HepG2 (cell line): ENCODE data around the gene ZFAND2B. TPM values are rescaled to one million over a fixed set of nuclear protein-coding genes. Genes with fewer than 3 reads are reported as not detected.

ENCODE experiments used
- AFF4 ChIP-seq: sonication (generic); formaldehyde crosslinking; IDR thresholded peaks from 2 replicates; pipeline ENCODE4 v1.4.0; 2020; ENCODE audit warnings: missing genetic modification reagents
- CBX5 ChIP-seq: sonication (generic); formaldehyde crosslinking; IDR thresholded peaks from 2 replicates; pipeline ENCODE4 v1.4.0; 2020; ENCODE audit warnings: missing genetic modification reagents, borderline replicate concordance
- KLF13 ChIP-seq: sonication (generic); formaldehyde crosslinking; IDR thresholded peaks from 2 replicates; pipeline ENCODE4 v1.4.0; 2020; ENCODE audit warnings: mild to moderate bottlenecking, missing genetic modification reagents
- KLF16 ChIP-seq, 2 experiments: sonication (generic) in 1 of 2; formaldehyde crosslinking in 1 of 2; IDR thresholded peaks; 2 replicates each; pipeline versions ENCODE4 v1.6.1 to v1.8.0; 2016 to 2023; ENCODE audit warnings: missing genetic modification reagents in 2 of 2, missing compliant biosample characterization in 1 of 2
- PITX1 ChIP-seq: sonication (generic); formaldehyde crosslinking; IDR thresholded peaks from 2 replicates; pipeline ENCODE4 v1.5.1; 2020; ENCODE audit warnings: mild to moderate bottlenecking, missing genetic modification reagents
- PRPF4 ChIP-seq: fragments of 200-400 bp; formaldehyde crosslinking; IDR thresholded peaks from 2 replicates; pipeline ENCODE4 v1.6.1; 2016; ENCODE audit warnings: low read length, low read depth; ENCODE audit not compliant: poor library complexity, severe bottlenecking
- RBFOX2 ChIP-seq: fragments of 200-400 bp; formaldehyde crosslinking; IDR thresholded peaks from 2 replicates; pipeline ENCODE4 v1.6.1; 2017; ENCODE audit warnings: low read depth, mild to moderate bottlenecking, low read length
- SP140L ChIP-seq: sonication (generic); formaldehyde crosslinking; IDR thresholded peaks from 2 replicates; pipeline ENCODE4 v1.4.0; 2020; ENCODE audit warnings: missing genetic modification reagents, borderline replicate concordance
- UBTF ChIP-seq: sonication (generic); formaldehyde crosslinking; IDR thresholded peaks from 2 replicates; pipeline ENCODE4 v1.4.0; 2020; ENCODE audit warnings: mild to moderate bottlenecking, missing genetic modification reagents
- ZBTB26 ChIP-seq: IDR thresholded peaks from 2 replicates; pipeline ENCODE4 v1.6.1; 2016; ENCODE audit warnings: missing compliant biosample characterization, missing genetic modification reagents, borderline replicate concordance
- ZIK1 ChIP-seq: sonication (generic); formaldehyde crosslinking; IDR thresholded peaks from 2 replicates; pipeline ENCODE4 v1.5.0; 2020; ENCODE audit warnings: mild to moderate bottlenecking, low read depth, missing genetic modification reagents, borderline replicate concordance
- ZNF33B ChIP-seq: sonication (generic); formaldehyde crosslinking; IDR thresholded peaks from 2 replicates; pipeline ENCODE4 v1.5.1; 2020; ENCODE audit warnings: mild to moderate bottlenecking, missing genetic modification reagents
- ZNF574 ChIP-seq: sonication (generic); formaldehyde crosslinking; IDR thresholded peaks from 2 replicates; pipeline ENCODE4 v1.4.0; 2020; ENCODE audit warnings: missing genetic modification reagents
- ZNF737 ChIP-seq: sonication (generic); formaldehyde crosslinking; IDR thresholded peaks from 2 replicates; pipeline ENCODE4 v1.5.0; 2020; ENCODE audit warnings: missing genetic modification reagents, mild to moderate bottlenecking, borderline replicate concordance
- ZNF784 ChIP-seq: sonication (generic); formaldehyde crosslinking; IDR thresholded peaks from 2 replicates; pipeline ENCODE4 v1.5.1; 2020; ENCODE audit warnings: missing genetic modification reagents, mild to moderate bottlenecking, borderline replicate concordance
- polyA plus RNA-seq, 8 experiments: library from polyadenylated mRNA; depleted of rRNA in 3 of 8; stranded (reverse) in 7 of 8; unstranded in 1 of 8; fragments of >200 nt; fragmentation: Illumina TruSeq in 4 of 8; extraction: Trizol in 4 of 8; gene quantifications; 2 replicates each; pipeline versions ENCODE4 v1.2.1 to v1.2.3, GENCODE V29; 2011 to 2016; ENCODE audit warnings: low read depth in 4 of 8, missing spikeins in 1 of 8, mixed read lengths in 1 of 8; ENCODE audit not compliant: insufficient read depth in 1 of 8
- total RNA-seq, 5 experiments: library from RNA; depleted of rRNA; stranded (reverse); fragments of >200 nt; fragmentation: Illumina TruSeq; extraction: Trizol; gene quantifications; 2 replicates each; pipeline ENCODE4 v1.2.3, GENCODE V29; 2016; ENCODE audit warnings: low read depth in 1 of 5

Gene ZFAND2B
- total and polyA plus RNA-seq, 2 of the 13 experiments (the other 11 are each of a cell fraction or from before 2014, with no cell fraction given) = 53.3 to 115 TPM

- TF ChIP-seq ZNF784 (0 out of 2 replicates have a peak, but pooled peaks have one; percentile 31), ZIK1 (CRISPR knock-in tag) (peak; percentile 84; the same call in 1 of the 2 replicates), SP140L (CRISPR knock-in tag) (no peak), RBFOX2 (peak; percentile 76), ZBTB26 (CRISPR knock-in tag) (peak; percentile 32; the same call in 1 of the 2 replicates), ZNF737 (CRISPR knock-in tag) (no peak), AFF4 (CRISPR knock-in tag) (no peak), PRPF4 (no peak), ZNF574 (CRISPR knock-in tag) (peak; percentile 46), UBTF (CRISPR knock-in tag) (0 out of 2 replicates have a peak, but pooled peaks have one; percentile 12), KLF13 (no peak), ZNF33B (CRISPR knock-in tag) (peak; percentile 53; the same call in 1 of the 2 replicates), KLF16 (CRISPR knock-in tag; IDR thresholded peaks at IDR 0.05) (peak in 1 of 2 experiments; percentile 38; a peak in 1 of 4 replicates), PITX1 (CRISPR knock-in tag) (peak; percentile 46; the same call in 1 of the 2 replicates), CBX5 (CRISPR knock-in tag) (0 out of 2 replicates have a peak, but pooled peaks have one; percentile 17)
These were observed 47.4 kb downstream of the ZFAND2B start, which contains the start of gene TUBA4A (continued) for GRCh38 chr2:219253753-219254589.
